H1 (cell line): ENCODE results near the gene MARCKS. TPM values are rescaled to one million over a fixed set of nuclear protein-coding genes. Genes with fewer than 3 reads are reported as not detected.

Experiments
- ASH2L ChIP-seq: fragments of 200-600, 300-600 bp; sonication (generic); IDR thresholded peaks from one replicate; pipeline ENCODE4 v1.7.1; 2017; ENCODE audit warnings: low read length
- CHD7 ChIP-seq: fragments of 300-600 bp; sonication (generic); IDR thresholded peaks from 2 replicates; pipeline ENCODE4 v1.7.1; 2012; ENCODE audit warnings: low read length, moderate library complexity, mild to moderate bottlenecking, inconsistent platforms; ENCODE audit not compliant: insufficient replicate concordance
- CREB1 ChIP-seq: IDR thresholded peaks from 2 replicates; pipeline ENCODE4 v1.6.1; 2012; ENCODE audit warnings: inconsistent platforms
- HDAC6 ChIP-seq: IDR thresholded peaks from one replicate; pipeline ENCODE4 v1.7.1; 2012; ENCODE audit warnings: low read depth, mild to moderate bottlenecking, inconsistent platforms, low read length, moderate library complexity
- POLR2AphosphoS5 ChIP-seq: IDR thresholded peaks from 2 replicates; pipeline ENCODE4 v1.6.1; 2011; ENCODE audit warnings: low read depth, low read length
- RBBP5 ChIP-seq: IDR thresholded peaks from 2 replicates; pipeline ENCODE4 v1.7.1; 2012; ENCODE audit warnings: low read depth, mild to moderate bottlenecking, inconsistent platforms, low read length, moderate library complexity, borderline replicate concordance
- SAP30 ChIP-seq: fragments of 300-600 bp; sonication (generic); IDR thresholded peaks from 2 replicates; pipeline ENCODE4 v1.7.1; 2012; ENCODE audit warnings: low read length, moderate library complexity, mild to moderate bottlenecking, inconsistent platforms; ENCODE audit not compliant: insufficient read depth, insufficient replicate concordance
- SIN3A ChIP-seq, 2 experiments: IDR thresholded peaks in 1 of 2; conservative IDR thresholded peaks in 1 of 2; 2 replicates each; pipeline ENCODE4 v1.6.1; 2011 to 2012; ENCODE audit warnings: low read length in 2 of 2, improper control_type of control experiment in 1 of 2, low read depth in 1 of 2, mild to moderate bottlenecking in 1 of 2
- YY1 ChIP-seq: IDR thresholded peaks from 2 replicates; pipeline ENCODE4 v1.6.1; 2011; ENCODE audit warnings: low read depth, mild to moderate bottlenecking, low read length
- polyA plus RNA-seq, 7 experiments: library from polyadenylated mRNA; depleted of rRNA in 3 of 7; stranded (reverse) in 5 of 7; unstranded in 2 of 7; fragments of >200 nt in 5 of 7; fragments of 200-250 nt in 2 of 7; gene quantifications; 1 replicate in 5 of 7; 2 replicates in 1 of 7; 4 replicates in 1 of 7; pipeline versions ENCODE4 v1.2.1 to v1.2.3, GENCODE V29; 2011 to 2013; ENCODE audit warnings: missing spikeins in 2 of 7, mixed read lengths in 2 of 7
- total RNA-seq: library from RNA; stranded (reverse); fragmentation: NEBNext Ultra II Directional; extraction: Animal tissue kit (Norgen Biotek cat#: 25700); gene quantifications from 2 replicates; pipeline ENCODE4 v1.2.1, GENCODE V29; 2021

The MARCKS gene
- total and polyA plus RNA-seq, 2 of the 8 experiments (the other 6 are each of a cell fraction or from before 2014, with no cell fraction given), result 26.6 to 111 TPM

- TF ChIP-seq CREB1 (peak; percentile 55; the same call in 1 of the 2 replicates), HDAC6 (no peak), ASH2L (peak; percentile 77), SIN3A (conservative IDR thresholded peaks at IDR 0.05 in 1 of 2, IDR thresholded peaks at IDR 0.05 in 1 of 2; ENCODE audit: low read depth in 1 of 2, low read length in 2 of 2) (no peak; a peak in 1 of 4 replicates), CHD7 (no peak), YY1 (peak; percentile 58; the same call in 1 of the 2 replicates), POLR2AphosphoS5 (peak; percentile 68), RBBP5 (peak; percentile 80), SAP30 (peak; percentile 20)
Measured at GRCh38 chr6:113856625-113857555, at the start of gene MARCKS (continued).
